Neural crest cell (in vitro differentiated cells): ENCODE measurements around the gene FBLIM1. TPM values are rescaled to one million over a fixed set of nuclear protein-coding genes. Genes with fewer than 3 reads are reported as not detected.

Experiments used
- DNase-seq: peaks from one replicate; pipeline ENCODE4 v3.0.0; 2021; ENCODE audit warnings: low read depth, mixed read lengths, low spot score
- H3K27ac Mint-ChIP-seq: one replicate; pipeline ENCODE4 v1.8.0; 2021; ENCODE audit warnings: mild to moderate bottlenecking, mixed read lengths; ENCODE audit not compliant: unreplicated experiment
- H3K27me3 Mint-ChIP-seq: 2 replicates; pipeline ENCODE4 v1.8.0; 2021; ENCODE audit warnings: low read depth, mild to moderate bottlenecking, mixed read lengths
- H3K36me3 Mint-ChIP-seq: 2 replicates; pipeline ENCODE4 v1.8.0; 2021; ENCODE audit warnings: low read depth, mild to moderate bottlenecking, mixed read lengths
- H3K4me1 Mint-ChIP-seq: 2 replicates; pipeline ENCODE4 v1.8.0; 2021; ENCODE audit warnings: mixed read lengths
- H3K4me3 Mint-ChIP-seq: one replicate; pipeline ENCODE4 v1.8.0; 2021; ENCODE audit warnings: mild to moderate bottlenecking, mixed read lengths
- H3K9me3 Mint-ChIP-seq: 2 replicates; pipeline ENCODE4 v1.8.0; 2021; ENCODE audit warnings: mixed read lengths
- total RNA-seq: library from RNA; stranded (reverse); gene quantifications from 2 replicates; pipeline ENCODE4 v1.2.1, GENCODE V29; 2021
- TF ChIP-seq, protein P1 (sequence below): fragments of 200-600 bp; sonication (generic); conservative IDR thresholded peaks from 2 replicates; pipeline ENCODE4 v1.5.0; 2021; ENCODE audit warnings: antibody characterized with exemption, mild to moderate bottlenecking

Gene FBLIM1
- total RNA-seq, 1 donor from 2014 or later: 6.2 TPM

DNA sequence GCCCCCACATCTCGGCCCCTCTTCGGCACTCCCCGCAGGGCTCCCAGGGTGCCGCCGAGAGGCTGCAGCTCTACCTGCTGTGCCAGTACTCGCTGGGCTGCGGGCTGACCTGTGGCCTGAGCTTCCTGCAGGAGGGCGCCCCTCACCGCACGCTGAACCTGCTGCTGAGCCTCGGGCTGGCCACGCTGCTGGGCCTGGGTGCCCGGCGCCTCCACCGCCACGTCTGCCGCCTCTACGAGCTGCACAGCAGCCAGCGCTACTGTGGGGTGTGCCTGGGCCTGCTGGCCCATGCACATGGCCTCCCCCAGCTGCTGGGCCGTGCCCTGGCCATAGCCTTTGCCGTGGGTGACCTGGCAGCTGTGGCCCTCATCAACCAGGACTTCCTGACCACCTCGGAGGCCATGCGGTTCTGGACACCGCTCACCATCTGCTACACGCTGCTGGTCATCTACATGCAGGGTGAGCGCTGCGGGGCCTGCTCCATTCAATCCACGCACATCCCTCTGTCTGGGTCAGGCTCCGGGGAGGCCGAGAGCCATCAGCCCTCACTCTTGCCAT is 14.4 kb upstream of the FBLIM1 start:
- TF ChIP-seq, protein P1, sequence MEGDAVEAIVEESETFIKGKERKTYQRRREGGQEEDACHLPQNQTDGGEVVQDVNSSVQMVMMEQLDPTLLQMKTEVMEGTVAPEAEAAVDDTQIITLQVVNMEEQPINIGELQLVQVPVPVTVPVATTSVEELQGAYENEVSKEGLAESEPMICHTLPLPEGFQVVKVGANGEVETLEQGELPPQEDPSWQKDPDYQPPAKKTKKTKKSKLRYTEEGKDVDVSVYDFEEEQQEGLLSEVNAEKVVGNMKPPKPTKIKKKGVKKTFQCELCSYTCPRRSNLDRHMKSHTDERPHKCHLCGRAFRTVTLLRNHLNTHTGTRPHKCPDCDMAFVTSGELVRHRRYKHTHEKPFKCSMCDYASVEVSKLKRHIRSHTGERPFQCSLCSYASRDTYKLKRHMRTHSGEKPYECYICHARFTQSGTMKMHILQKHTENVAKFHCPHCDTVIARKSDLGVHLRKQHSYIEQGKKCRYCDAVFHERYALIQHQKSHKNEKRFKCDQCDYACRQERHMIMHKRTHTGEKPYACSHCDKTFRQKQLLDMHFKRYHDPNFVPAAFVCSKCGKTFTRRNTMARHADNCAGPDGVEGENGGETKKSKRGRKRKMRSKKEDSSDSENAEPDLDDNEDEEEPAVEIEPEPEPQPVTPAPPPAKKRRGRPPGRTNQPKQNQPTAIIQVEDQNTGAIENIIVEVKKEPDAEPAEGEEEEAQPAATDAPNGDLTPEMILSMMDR: no peak
- Mint-ChIP-seq H3K4me3 (no peak overlapping the region), H3K9me3 (no peaks in the 10 kb centered on the region)

DNA sequence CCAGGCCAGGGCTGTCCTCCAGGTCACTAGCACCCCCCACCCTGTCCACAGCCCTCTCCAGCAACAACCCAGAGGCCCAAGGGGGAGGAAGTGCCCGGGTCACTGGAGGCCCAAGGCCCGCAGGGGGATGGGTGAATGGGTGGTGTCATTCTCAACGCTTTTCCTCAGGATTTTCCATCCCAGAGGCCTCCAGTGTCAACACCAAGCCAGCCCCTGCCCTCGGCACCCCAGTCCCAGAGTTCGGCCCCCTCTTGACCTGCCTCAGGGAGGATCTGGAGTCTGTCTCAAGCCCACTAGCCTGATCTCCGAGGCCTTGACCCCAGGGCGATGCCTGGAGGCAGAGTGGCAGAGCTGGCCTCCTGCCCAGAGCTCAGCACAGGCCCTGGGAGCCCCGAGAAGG is 11.2 kb upstream of the FBLIM1 start:
- no peak overlapping the region for H3K4me3 Mint-ChIP-seq
- H3K27ac Mint-ChIP-seq: no peak overlapping the region
- H3K4me1 Mint-ChIP-seq: peaks cover 5% of the 10 kb centered on the region
- H3K36me3 Mint-ChIP-seq: no peaks in the 10 kb centered on the region
- TF ChIP-seq, protein P1: no peak
- H3K27me3 Mint-ChIP-seq: no peaks in the 10 kb centered on the region
- no peaks in the 10 kb centered on the region for H3K9me3 Mint-ChIP-seq
- DNase-seq: no peak

More for the DNA sequence above, 14.4 kb upstream of the FBLIM1 start:
- H3K36me3 Mint-ChIP-seq: no peaks in the 10 kb centered on the region
- DNase-seq: no peak
- peak overlapping the region; percentile 43 for H3K27ac Mint-ChIP-seq
- H3K27me3 Mint-ChIP-seq: no peaks in the 10 kb centered on the region
- peaks cover 13% of the 10 kb centered on the region for H3K4me1 Mint-ChIP-seq

DNA sequence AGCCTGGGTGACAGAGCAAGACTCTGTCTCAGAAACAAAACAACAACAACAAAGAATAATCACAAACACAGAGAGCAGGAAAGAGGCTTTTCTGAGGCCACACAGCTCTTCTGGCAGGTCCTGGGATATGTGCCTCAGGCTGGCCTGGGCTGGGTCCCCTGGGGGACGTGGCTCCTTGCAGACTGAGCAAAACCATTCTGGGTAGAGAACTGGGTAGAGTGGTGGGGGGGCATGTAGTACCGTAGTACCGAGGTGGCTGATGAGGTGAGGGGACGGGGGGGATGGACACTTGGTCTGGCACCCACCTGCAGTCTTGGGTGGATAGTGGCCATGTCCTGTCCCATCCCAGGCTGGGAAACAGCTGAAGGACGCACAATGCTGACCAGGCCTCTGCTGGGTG is 10.3 kb upstream of the FBLIM1 start:
- TF ChIP-seq, protein P1: no peak
- no peak for DNase-seq
- peaks cover 5% of the 10 kb centered on the region for H3K4me1 Mint-ChIP-seq
- H3K27me3 Mint-ChIP-seq: no peaks in the 10 kb centered on the region
- no peak overlapping the region for H3K4me3 Mint-ChIP-seq
- H3K27ac Mint-ChIP-seq: no peak overlapping the region
- no peaks in the 10 kb centered on the region for H3K9me3 Mint-ChIP-seq
- no peaks in the 10 kb centered on the region for H3K36me3 Mint-ChIP-seq

DNA sequence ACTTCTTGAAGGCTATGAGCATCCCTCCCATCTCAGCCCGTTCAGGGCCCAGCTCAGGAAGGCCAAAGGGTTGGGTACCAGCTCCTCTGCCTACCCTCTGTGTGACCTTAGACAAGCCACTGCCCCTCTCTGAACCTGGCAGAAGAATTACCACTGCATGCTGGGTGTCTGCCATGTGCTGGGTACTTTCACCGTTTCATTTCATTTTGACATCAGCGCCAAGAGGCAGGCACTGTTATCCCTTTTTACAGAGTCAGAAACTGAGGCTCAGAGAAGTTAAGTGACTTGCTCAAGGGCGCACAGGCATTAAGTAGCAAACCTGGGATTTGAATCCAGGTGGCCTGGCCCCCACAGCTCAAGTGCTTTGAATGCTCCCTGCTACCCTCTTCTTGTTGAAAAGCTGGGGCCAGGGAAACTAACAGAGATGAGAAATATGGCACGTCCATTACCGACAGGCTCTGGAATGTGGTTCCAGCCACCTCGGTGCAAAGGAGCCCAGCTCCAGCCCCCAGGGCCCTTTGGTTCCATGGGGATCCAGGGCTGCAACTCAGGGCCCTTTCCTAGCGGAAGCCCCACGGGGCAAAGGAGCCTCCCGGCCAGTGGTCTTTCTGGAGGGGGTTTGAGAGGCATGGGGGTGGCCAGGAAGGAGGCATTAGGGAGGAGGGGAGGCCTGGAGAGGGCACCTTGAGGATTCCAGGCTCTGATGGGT is 9.8 kb upstream of the FBLIM1 start:
- TF ChIP-seq, protein P1: no peak

DNA sequence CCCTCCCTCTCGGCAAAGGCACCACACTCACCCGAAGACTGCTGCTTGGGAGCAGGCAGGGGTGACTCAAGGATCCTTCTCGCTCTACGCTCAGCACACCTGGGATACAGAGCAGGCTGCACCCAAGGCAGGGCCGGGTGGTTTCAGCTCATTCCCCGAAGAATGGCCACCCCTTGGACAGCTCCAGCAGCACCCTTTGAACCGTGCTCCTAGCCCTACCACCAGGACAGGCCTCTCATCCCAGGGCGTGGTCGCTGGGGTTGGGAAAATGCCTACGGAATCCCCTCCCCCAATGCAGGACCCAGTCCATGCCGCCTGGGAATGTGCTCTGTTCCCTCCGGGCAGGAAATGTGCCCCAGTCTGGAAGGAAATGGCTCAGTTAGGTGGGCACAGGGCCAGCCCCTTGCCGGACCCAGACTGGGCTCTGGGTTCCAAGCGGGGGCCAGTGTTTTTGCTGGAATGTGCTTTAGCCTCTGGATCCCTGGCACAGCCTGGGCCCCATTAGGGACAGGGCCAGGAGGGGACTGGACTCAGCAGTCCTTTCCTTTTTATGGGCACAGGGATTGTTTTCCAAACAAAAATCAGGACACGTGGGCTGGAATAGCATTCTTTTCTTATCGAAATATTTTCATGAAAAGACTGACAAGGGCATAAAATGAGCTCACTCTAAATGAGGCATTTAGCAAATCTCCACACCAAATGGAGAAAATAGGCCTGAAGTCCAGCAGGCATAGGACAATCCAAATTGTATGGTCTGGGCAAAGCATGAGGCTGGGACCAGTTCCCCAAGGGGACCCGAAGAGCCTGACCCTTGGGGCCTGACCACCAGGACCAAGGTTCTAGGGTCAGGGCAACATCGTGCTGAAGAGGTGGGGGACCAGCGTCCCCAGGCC is 8.9 kb upstream of the FBLIM1 start:
- TF ChIP-seq, protein P1: no peak
- peaks cover 5% of the 10 kb centered on the region for H3K4me1 Mint-ChIP-seq

More for the DNA sequence above, 9.8 kb upstream of the FBLIM1 start:
- no peaks in the 10 kb centered on the region for H3K27me3 Mint-ChIP-seq
- no peak for DNase-seq
- H3K4me3 Mint-ChIP-seq: no peak overlapping the region
- H3K9me3 Mint-ChIP-seq: no peaks in the 10 kb centered on the region
- no peaks in the 10 kb centered on the region for H3K36me3 Mint-ChIP-seq
- peaks cover 5% of the 10 kb centered on the region for H3K4me1 Mint-ChIP-seq
- H3K27ac Mint-ChIP-seq: no peak overlapping the region

More for the DNA sequence above, 8.9 kb upstream of the FBLIM1 start:
- H3K36me3 Mint-ChIP-seq: no peaks in the 10 kb centered on the region
- H3K27me3 Mint-ChIP-seq: no peaks in the 10 kb centered on the region
- no peak overlapping the region for H3K4me3 Mint-ChIP-seq
- DNase-seq: no peak
- no peak overlapping the region for H3K27ac Mint-ChIP-seq
- H3K9me3 Mint-ChIP-seq: no peaks in the 10 kb centered on the region
